H1 (cell line): ENCODE data around the gene VPS35L.

Source experiments
- EP300 ChIP-seq, 2 experiments: IDR thresholded peaks; 1 replicate in 1 of 2; 2 replicates in 1 of 2; pipeline ENCODE4 v1.6.1; 2011 to 2012; ENCODE audit warnings: low read depth in 2 of 2, low read length in 2 of 2, mild to moderate bottlenecking in 2 of 2, borderline replicate concordance in 1 of 2, inconsistent platforms in 1 of 2, moderate library complexity in 1 of 2
- EZH2 ChIP-seq: fragments of 200-600 bp; sonication (generic); IDR thresholded peaks from 2 replicates; pipeline ENCODE4 v1.7.1; 2012; ENCODE audit warnings: low read depth, mild to moderate bottlenecking, moderate library complexity, low read length, inconsistent platforms; ENCODE audit not compliant: severe bottlenecking
- GABPA ChIP-seq: IDR thresholded peaks from 2 replicates; pipeline ENCODE4 v1.6.1; 2011; ENCODE audit warnings: mild to moderate bottlenecking, low read length, moderate library complexity, borderline replicate concordance; ENCODE audit not compliant: insufficient read depth
- HDAC6 ChIP-seq: IDR thresholded peaks from one replicate; pipeline ENCODE4 v1.7.1; 2012; ENCODE audit warnings: low read depth, mild to moderate bottlenecking, inconsistent platforms, low read length, moderate library complexity
- JUN ChIP-seq: IDR thresholded peaks from 2 replicates; pipeline ENCODE4 v1.6.1; 2011; ENCODE audit warnings: low read depth, mild to moderate bottlenecking, improper control_type of control experiment, low read length
- JUND ChIP-seq: IDR thresholded peaks from 2 replicates; pipeline ENCODE4 v1.6.1; 2011; ENCODE audit warnings: mild to moderate bottlenecking, improper control_type of control experiment, low read length
- MAFK ChIP-seq: IDR thresholded peaks from 2 replicates; pipeline ENCODE4 v1.6.1; 2012; ENCODE audit warnings: low read depth, mild to moderate bottlenecking, improper control_type of control experiment, low read length
- POLR2A ChIP-seq, 2 experiments: IDR thresholded peaks; 1 replicate in 1 of 2; 2 replicates in 1 of 2; pipeline ENCODE4 v1.6.1; 2011; ENCODE audit warnings: low read depth in 2 of 2, low read length in 2 of 2, mild to moderate bottlenecking in 2 of 2; ENCODE audit errors: control extremely low read depth in 1 of 2
- POLR2AphosphoS5 ChIP-seq: IDR thresholded peaks from 2 replicates; pipeline ENCODE4 v1.6.1; 2011; ENCODE audit warnings: low read depth, low read length
- RNF2 ChIP-seq: fragments of 200-900, 300-1000 bp; sonication (generic); IDR thresholded peaks from 2 replicates; pipeline ENCODE4 v1.7.1; 2016; ENCODE audit warnings: borderline replicate concordance, low read depth, mild to moderate bottlenecking, antibody characterized with exemption, low read length; ENCODE audit not compliant: poor library complexity, severe bottlenecking; ENCODE audit errors: missing control alignments
- TAF1 ChIP-seq: IDR thresholded peaks from 2 replicates; pipeline ENCODE4 v1.6.1; 2011; ENCODE audit warnings: mild to moderate bottlenecking, low read depth, low read length
- TF ChIP-seq, protein P1 (sequence below), 3 experiments: IDR thresholded peaks; 1 replicate in 2 of 3; 2 replicates in 1 of 3; pipeline versions ENCODE4 v1.5.1 to v1.6.1; 2011; ENCODE audit warnings: low read length in 3 of 3, mild to moderate bottlenecking in 3 of 3, inconsistent platforms in 2 of 3, low read depth in 1 of 3, moderate library complexity in 1 of 3; ENCODE audit not compliant: insufficient read depth in 1 of 3; ENCODE audit errors: control extremely low read depth in 1 of 3
- TF ChIP-seq, protein P2 (sequence below): IDR thresholded peaks from 2 replicates; pipeline ENCODE4 v1.6.1; 2011; ENCODE audit warnings: low read length, improper control_type of control experiment
- TF ChIP-seq, protein P3 (sequence below): IDR thresholded peaks from 2 replicates; pipeline ENCODE4 v1.6.1; 2012; ENCODE audit warnings: inconsistent platforms

DNA sequence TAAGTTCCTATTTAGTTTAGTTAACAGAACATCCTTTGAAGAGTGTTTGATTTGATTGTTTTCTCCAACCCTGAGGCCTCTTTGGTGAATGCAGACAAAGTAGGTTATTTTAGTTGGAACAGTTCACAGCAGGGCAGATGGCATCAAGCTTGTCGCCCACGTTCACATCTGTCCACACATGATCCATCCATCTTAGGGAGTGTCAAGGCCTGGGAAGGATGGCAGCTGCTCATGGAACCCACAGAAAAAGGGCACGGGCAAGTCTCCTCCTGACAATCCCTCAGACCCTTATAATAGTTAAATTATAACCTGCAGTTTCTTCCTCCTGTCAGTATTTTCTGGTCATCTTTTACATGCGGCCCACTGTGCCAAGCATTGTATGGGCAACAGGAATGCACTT is 102.3 kb downstream of the VPS35L start:
- TF ChIP-seq, protein P1, sequence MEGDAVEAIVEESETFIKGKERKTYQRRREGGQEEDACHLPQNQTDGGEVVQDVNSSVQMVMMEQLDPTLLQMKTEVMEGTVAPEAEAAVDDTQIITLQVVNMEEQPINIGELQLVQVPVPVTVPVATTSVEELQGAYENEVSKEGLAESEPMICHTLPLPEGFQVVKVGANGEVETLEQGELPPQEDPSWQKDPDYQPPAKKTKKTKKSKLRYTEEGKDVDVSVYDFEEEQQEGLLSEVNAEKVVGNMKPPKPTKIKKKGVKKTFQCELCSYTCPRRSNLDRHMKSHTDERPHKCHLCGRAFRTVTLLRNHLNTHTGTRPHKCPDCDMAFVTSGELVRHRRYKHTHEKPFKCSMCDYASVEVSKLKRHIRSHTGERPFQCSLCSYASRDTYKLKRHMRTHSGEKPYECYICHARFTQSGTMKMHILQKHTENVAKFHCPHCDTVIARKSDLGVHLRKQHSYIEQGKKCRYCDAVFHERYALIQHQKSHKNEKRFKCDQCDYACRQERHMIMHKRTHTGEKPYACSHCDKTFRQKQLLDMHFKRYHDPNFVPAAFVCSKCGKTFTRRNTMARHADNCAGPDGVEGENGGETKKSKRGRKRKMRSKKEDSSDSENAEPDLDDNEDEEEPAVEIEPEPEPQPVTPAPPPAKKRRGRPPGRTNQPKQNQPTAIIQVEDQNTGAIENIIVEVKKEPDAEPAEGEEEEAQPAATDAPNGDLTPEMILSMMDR (IDR thresholded peaks at IDR 0.05; ENCODE audit: control extremely low read depth in 1 of 3, insufficient read depth in 1 of 3, low read depth in 1 of 3, low read length in 3 of 3) = no peak
- TF ChIP-seq, protein P2, sequence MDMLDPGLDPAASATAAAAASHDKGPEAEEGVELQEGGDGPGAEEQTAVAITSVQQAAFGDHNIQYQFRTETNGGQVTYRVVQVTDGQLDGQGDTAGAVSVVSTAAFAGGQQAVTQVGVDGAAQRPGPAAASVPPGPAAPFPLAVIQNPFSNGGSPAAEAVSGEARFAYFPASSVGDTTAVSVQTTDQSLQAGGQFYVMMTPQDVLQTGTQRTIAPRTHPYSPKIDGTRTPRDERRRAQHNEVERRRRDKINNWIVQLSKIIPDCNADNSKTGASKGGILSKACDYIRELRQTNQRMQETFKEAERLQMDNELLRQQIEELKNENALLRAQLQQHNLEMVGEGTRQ = no peak
- no peak for TF ChIP-seq MAFK
- no peak for TF ChIP-seq JUND
- TF ChIP-seq EP300 (IDR thresholded peaks at IDR 0.05; ENCODE audit: borderline replicate concordance in 1 of 2, low read depth in 2 of 2, low read length in 2 of 2) = no peak
- no peak for TF ChIP-seq JUN
- no peak for TF ChIP-seq GABPA
- TF ChIP-seq, protein P3, sequence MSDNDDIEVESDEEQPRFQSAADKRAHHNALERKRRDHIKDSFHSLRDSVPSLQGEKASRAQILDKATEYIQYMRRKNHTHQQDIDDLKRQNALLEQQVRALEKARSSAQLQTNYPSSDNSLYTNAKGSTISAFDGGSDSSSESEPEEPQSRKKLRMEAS = no peak
- TF ChIP-seq POLR2AphosphoS5 = no peak
- no peak for TF ChIP-seq HDAC6
- TF ChIP-seq EZH2 = no peak
- TF ChIP-seq RNF2 = no peak
- TF ChIP-seq POLR2A (IDR thresholded peaks at IDR 0.05; ENCODE audit: control extremely low read depth in 1 of 2, low read depth in 2 of 2, low read length in 2 of 2) = no peak
- no peak for TF ChIP-seq TAF1
